Prostate gland (tissue), 2 donors: Measurements from ENCODE around the gene TAF3.

Source experiments
- POLR2A ChIP-seq: fragments of 450-650 bp; IDR thresholded peaks from one replicate; pipeline ENCODE4 v1.6.1; 2016; ENCODE audit warnings: antibody characterized with exemption, mild to moderate bottlenecking
- POLR2AphosphoS5 ChIP-seq: sonication (generic); formaldehyde crosslinking; IDR thresholded peaks from one replicate; pipeline ENCODE4 v1.6.1; 2017; ENCODE audit warnings: antibody characterized with exemption
- TF ChIP-seq, protein P1 (sequence below), 4 experiments: fragments of 200-600 bp in 2 of 4; fragments of 450-650 bp in 2 of 4; sonication (generic) in 2 of 4; IDR thresholded peaks; 1 replicate in 3 of 4; 2 replicates in 1 of 4; pipeline ENCODE4 v1.5.1; 2016 to 2019; ENCODE audit warnings: antibody characterized with exemption in 4 of 4, mild to moderate bottlenecking in 2 of 4, moderate library complexity in 2 of 4

DNA sequence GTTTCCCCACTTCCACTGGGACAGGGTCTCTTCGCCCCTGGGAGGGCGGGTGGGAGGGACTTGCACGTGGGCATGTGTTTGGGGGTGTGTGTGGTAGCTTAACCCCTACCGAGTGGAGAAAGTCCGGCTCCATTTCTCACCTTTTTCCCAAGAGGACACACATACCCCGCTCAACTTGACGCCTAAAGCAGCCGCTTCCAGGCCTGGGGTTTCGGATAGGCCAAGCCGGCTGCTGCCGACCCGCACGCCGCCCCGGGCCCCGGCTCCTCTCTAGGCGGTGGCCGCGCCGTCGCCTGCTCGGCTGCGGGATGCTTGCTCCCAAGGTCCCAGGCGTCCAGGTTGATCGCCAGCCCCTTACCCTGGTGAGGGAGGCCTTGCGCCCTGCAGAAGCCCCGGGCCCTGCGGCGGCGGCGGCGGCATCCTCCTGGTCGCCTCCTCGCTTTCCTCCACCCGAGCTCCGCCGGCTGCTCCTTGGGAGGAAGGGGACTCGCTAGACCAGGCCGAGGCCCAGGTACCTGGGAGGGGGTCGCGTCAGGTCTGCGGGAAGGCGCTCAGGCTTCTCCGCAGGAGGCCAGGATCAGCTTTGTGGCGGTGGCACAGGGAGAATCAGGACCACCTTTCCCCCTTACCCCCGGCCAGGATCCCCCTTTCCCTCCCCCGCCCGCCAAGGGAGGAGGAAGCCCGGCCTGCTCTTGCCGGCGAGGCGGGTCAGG, 233.0 kb downstream of the TAF3 start:
- TF ChIP-seq, protein P1, sequence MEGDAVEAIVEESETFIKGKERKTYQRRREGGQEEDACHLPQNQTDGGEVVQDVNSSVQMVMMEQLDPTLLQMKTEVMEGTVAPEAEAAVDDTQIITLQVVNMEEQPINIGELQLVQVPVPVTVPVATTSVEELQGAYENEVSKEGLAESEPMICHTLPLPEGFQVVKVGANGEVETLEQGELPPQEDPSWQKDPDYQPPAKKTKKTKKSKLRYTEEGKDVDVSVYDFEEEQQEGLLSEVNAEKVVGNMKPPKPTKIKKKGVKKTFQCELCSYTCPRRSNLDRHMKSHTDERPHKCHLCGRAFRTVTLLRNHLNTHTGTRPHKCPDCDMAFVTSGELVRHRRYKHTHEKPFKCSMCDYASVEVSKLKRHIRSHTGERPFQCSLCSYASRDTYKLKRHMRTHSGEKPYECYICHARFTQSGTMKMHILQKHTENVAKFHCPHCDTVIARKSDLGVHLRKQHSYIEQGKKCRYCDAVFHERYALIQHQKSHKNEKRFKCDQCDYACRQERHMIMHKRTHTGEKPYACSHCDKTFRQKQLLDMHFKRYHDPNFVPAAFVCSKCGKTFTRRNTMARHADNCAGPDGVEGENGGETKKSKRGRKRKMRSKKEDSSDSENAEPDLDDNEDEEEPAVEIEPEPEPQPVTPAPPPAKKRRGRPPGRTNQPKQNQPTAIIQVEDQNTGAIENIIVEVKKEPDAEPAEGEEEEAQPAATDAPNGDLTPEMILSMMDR (IDR thresholded peaks at IDR 0.05): no peak
- TF ChIP-seq POLR2A: no peak
- TF ChIP-seq POLR2AphosphoS5: no peak
